H1 (cell line): Measurements from ENCODE around the gene LRP1. TPM values are rescaled to one million over a fixed set of nuclear protein-coding genes. Genes with fewer than 3 reads are reported as not detected.

Source experiments
- CTCF ChIA-PET: fragments of 300-600 bp; sonication (Branson Sonifier 250); formaldehyde crosslinking; loops from one replicate; lab custom pipeline; 2021; ENCODE audit not compliant: partially characterized antibody; lab: Charles Lee
- POLR2A ChIA-PET: fragments of 300-600 bp; sonication (Branson Sonifier 250); formaldehyde crosslinking; loops from one replicate; lab custom pipeline; 2021; ENCODE audit warnings: inconsistent platforms; ENCODE audit not compliant: partially characterized antibody; lab: Charles Lee
- DNase-seq, 2 experiments: peaks; one replicate each; pipeline versions ENCODE4 v3.0.0 to v3.0.0-alpha.2; 2010 to 2022; ENCODE audit warnings: low spot score in 2 of 2, low read depth in 1 of 2, mixed read lengths in 1 of 2
- FAIRE-seq: peaks from 2 replicates; lab custom pipeline; 2011; peaks lifted over from hg19 to GRCh38; lab: Jason Lieb, UNC
- H2AFZ ChIP-seq: 2 replicates; pipeline ENCODE4 v1.8.1; 2012; ENCODE audit warnings: low read length, inconsistent platforms
- H2AK5ac ChIP-seq: 2 replicates; pipeline ENCODE4 v1.6.1; 2013; ENCODE audit warnings: low read depth, low read length
- H2BK120ac ChIP-seq: replicated peaks from 2 replicates; pipeline ENCODE3; 2013; ENCODE audit warnings: low read depth, low read length, inconsistent platforms
- H2BK12ac ChIP-seq: 2 replicates; pipeline ENCODE4 v1.6.1; 2013; ENCODE audit warnings: low read depth, low read length
- H2BK15ac ChIP-seq: 2 replicates; pipeline ENCODE4 v1.6.1; 2013; ENCODE audit warnings: low read length
- H2BK20ac ChIP-seq: 2 replicates; pipeline ENCODE4 v1.6.1; 2013; ENCODE audit warnings: low read length
- H2BK5ac ChIP-seq: 2 replicates; pipeline ENCODE4 v1.6.1; 2013; ENCODE audit warnings: low read depth, low read length
- H3K14ac ChIP-seq: 2 replicates; pipeline ENCODE4 v1.6.1; 2013; ENCODE audit warnings: inconsistent platforms; ENCODE audit not compliant: insufficient read length
- H3K18ac ChIP-seq: 2 replicates; pipeline ENCODE4 v1.6.1; 2013; ENCODE audit warnings: low read length; ENCODE audit errors: extremely low read depth
- H3K23ac ChIP-seq: 2 replicates; pipeline ENCODE4 v1.6.1; 2013; ENCODE audit warnings: inconsistent platforms; ENCODE audit not compliant: insufficient read length
- H3K23me2 ChIP-seq: 2 replicates; pipeline ENCODE4 v1.6.1; 2013; ENCODE audit warnings: low read depth, low read length
- H3K27ac ChIP-seq: 2 replicates; pipeline ENCODE4 v1.6.1; 2011; ENCODE audit warnings: low read depth, low read length, inconsistent platforms
- H3K27me3 ChIP-seq, 4 experiments: replicated peaks in 1 of 4; 1 replicate in 1 of 4; 2 replicates in 3 of 4; pipeline versions ENCODE4 v1.6.1 to v1.8.1; 2011 to 2013; ENCODE audit warnings: low read length in 3 of 4, mild to moderate bottlenecking in 3 of 4, inconsistent platforms in 2 of 4, mixed read lengths in 2 of 4, moderate library complexity in 1 of 4; ENCODE audit not compliant: control insufficient read depth in 3 of 4, insufficient read depth in 3 of 4; ENCODE audit errors: extremely low read depth in 1 of 4
- H3K36me3 ChIP-seq, 4 experiments: 2 replicates each; pipeline versions ENCODE4 v1.6.1 to v1.8.1; 2011 to 2013; ENCODE audit warnings: mild to moderate bottlenecking in 4 of 4, low read length in 3 of 4, moderate library complexity in 2 of 4, control low read depth in 1 of 4, inconsistent platforms in 1 of 4; ENCODE audit not compliant: insufficient read depth in 4 of 4, control insufficient read depth in 2 of 4
- H3K4ac ChIP-seq: replicated peaks from 2 replicates; pipeline ENCODE3; 2013; ENCODE audit warnings: low read length, low read depth, mixed read lengths, inconsistent platforms; ENCODE audit not compliant: insufficient read length
- H3K4me1 ChIP-seq, 4 experiments: replicated peaks in 1 of 4; 1 replicate in 1 of 4; 2 replicates in 3 of 4; pipeline versions ENCODE4 v1.6.1 to v1.8.1; 2011 to 2013; ENCODE audit warnings: low read length in 3 of 4, inconsistent platforms in 2 of 4, mixed read lengths in 1 of 4; ENCODE audit not compliant: insufficient read depth in 4 of 4, control insufficient read depth in 3 of 4
- H3K4me2 ChIP-seq, 2 experiments: 2 replicates each; pipeline versions ENCODE4 v1.6.1 to v1.8.1; 2011 to 2013; ENCODE audit warnings: low read depth in 2 of 2, low read length in 2 of 2, control low read depth in 1 of 2, inconsistent platforms in 1 of 2, mild to moderate bottlenecking in 1 of 2; ENCODE audit not compliant: insufficient read depth in 1 of 2
- H3K4me3 ChIP-seq, 4 experiments: fragments of 200-600, 300-600 bp in 1 of 4; sonication (generic), shearing (Covaris generic), sonication (Bioruptor Twin) in 1 of 4; 2 replicates each; pipeline versions ENCODE4 v1.5.1 to v1.8.1; 2011 to 2016; ENCODE audit warnings: low read length in 4 of 4, low read depth in 3 of 4, control low read depth in 2 of 4, inconsistent platforms in 2 of 4, mild to moderate bottlenecking in 2 of 4, mixed read lengths in 1 of 4, moderate library complexity in 1 of 4; ENCODE audit not compliant: insufficient read depth in 2 of 4; ENCODE audit errors: extremely low read depth in 1 of 4
- H3K56ac ChIP-seq: replicated peaks from 2 replicates; pipeline ENCODE3; 2013; ENCODE audit warnings: low read depth, mild to moderate bottlenecking, mixed read lengths, low read length, inconsistent platforms; ENCODE audit not compliant: insufficient read length
- H3K79me1 ChIP-seq: 2 replicates; pipeline ENCODE4 v1.6.1; 2013; ENCODE audit warnings: low read depth, low read length, control low read depth
- H3K79me2 ChIP-seq, 2 experiments: 2 replicates each; pipeline versions ENCODE4 v1.6.1 to v1.8.1; 2012 to 2013; ENCODE audit warnings: low read length in 2 of 2, mild to moderate bottlenecking in 2 of 2, inconsistent platforms in 1 of 2; ENCODE audit not compliant: insufficient read depth in 2 of 2, control insufficient read depth in 1 of 2
- H3K9ac ChIP-seq, 4 experiments: replicated peaks in 1 of 4; 1 replicate in 1 of 4; 2 replicates in 3 of 4; pipeline versions ENCODE4 v1.6.1 to v1.8.1; 2011 to 2013; ENCODE audit warnings: low read depth in 3 of 4, low read length in 3 of 4, control low read depth in 2 of 4, mild to moderate bottlenecking in 2 of 4, moderate library complexity in 2 of 4, inconsistent platforms in 1 of 4; ENCODE audit errors: extremely low read depth in 1 of 4
- H3K9me3 ChIP-seq, 2 experiments: 2 replicates each; pipeline versions ENCODE4 v1.6.1 to v1.8.1; 2012 to 2013; ENCODE audit warnings: mild to moderate bottlenecking in 2 of 2, moderate library complexity in 2 of 2, control low read depth in 1 of 2, inconsistent platforms in 1 of 2, low read depth in 1 of 2, low read length in 1 of 2, mixed read lengths in 1 of 2; ENCODE audit not compliant: insufficient read depth in 2 of 2
- H4K20me1 ChIP-seq, 2 experiments: replicated peaks in 1 of 2; 2 replicates each; pipeline versions ENCODE3 to v1.8.1; 2011 to 2013; ENCODE audit warnings: inconsistent platforms in 2 of 2, low read length in 2 of 2, mild to moderate bottlenecking in 1 of 2; ENCODE audit not compliant: insufficient read depth in 2 of 2, control insufficient read depth in 1 of 2
- H4K5ac ChIP-seq: 2 replicates; pipeline ENCODE4 v1.6.1; 2013; ENCODE audit warnings: low read length, low read depth, mixed read lengths, inconsistent platforms; ENCODE audit not compliant: insufficient read length
- H4K8ac ChIP-seq: 2 replicates; pipeline ENCODE4 v1.8.0; 2013; ENCODE audit warnings: mild to moderate bottlenecking, moderate library complexity, low read length, inconsistent platforms; ENCODE audit not compliant: insufficient read depth; ENCODE audit errors: extremely low read depth
- H4K91ac ChIP-seq: replicated peaks from 2 replicates; pipeline ENCODE3; 2013; ENCODE audit warnings: low read length, mixed read lengths, inconsistent platforms; ENCODE audit not compliant: insufficient read length
- CEBPB ChIP-seq: IDR thresholded peaks from 2 replicates; pipeline ENCODE4 v1.6.1; 2012; ENCODE audit warnings: low read depth, low read length
- CHD1 ChIP-seq: IDR thresholded peaks from 2 replicates; pipeline ENCODE4 v1.6.1; 2012; ENCODE audit warnings: low read depth, low read length, improper control_type of control experiment
- CTBP2 ChIP-seq: IDR thresholded peaks from 2 replicates; pipeline ENCODE4 v1.7.0; 2011; ENCODE audit warnings: borderline replicate concordance, mild to moderate bottlenecking, moderate library complexity, mixed read lengths, low read length; ENCODE audit not compliant: insufficient read depth, insufficient read length
- EP300 ChIP-seq, 2 experiments: IDR thresholded peaks; 1 replicate in 1 of 2; 2 replicates in 1 of 2; pipeline ENCODE4 v1.6.1; 2011 to 2012; ENCODE audit warnings: low read depth in 2 of 2, low read length in 2 of 2, mild to moderate bottlenecking in 2 of 2, borderline replicate concordance in 1 of 2, inconsistent platforms in 1 of 2, moderate library complexity in 1 of 2
- GTF2F1 ChIP-seq: IDR thresholded peaks from 2 replicates; pipeline ENCODE4 v1.6.1; 2012; ENCODE audit warnings: low read depth, low read length, improper control_type of control experiment, borderline replicate concordance
- NANOG ChIP-seq: IDR thresholded peaks from 2 replicates; pipeline ENCODE4 v1.6.1; 2011; ENCODE audit warnings: low read length, low read depth, mild to moderate bottlenecking, inconsistent platforms; ENCODE audit not compliant: insufficient read depth, poor library complexity, severe bottlenecking
- RBBP5 ChIP-seq: IDR thresholded peaks from 2 replicates; pipeline ENCODE4 v1.7.1; 2012; ENCODE audit warnings: low read depth, mild to moderate bottlenecking, inconsistent platforms, low read length, moderate library complexity, borderline replicate concordance
- SIN3A ChIP-seq, 2 experiments: IDR thresholded peaks in 1 of 2; conservative IDR thresholded peaks in 1 of 2; 2 replicates each; pipeline ENCODE4 v1.6.1; 2011 to 2012; ENCODE audit warnings: low read length in 2 of 2, improper control_type of control experiment in 1 of 2, low read depth in 1 of 2, mild to moderate bottlenecking in 1 of 2
- SIRT6 ChIP-seq: IDR thresholded peaks from one replicate; pipeline ENCODE4 v1.7.1; 2012; ENCODE audit warnings: low read length, inconsistent platforms
- SP2 ChIP-seq: IDR thresholded peaks from 2 replicates; pipeline ENCODE4 v1.6.1; 2012; ENCODE audit warnings: mild to moderate bottlenecking, low read length, inconsistent platforms
- WGBS, 2 experiments: shearing (Covaris generic) in 1 of 2; methylation state at CpG; one replicate each; pipeline versions ENCODE4 v1.1.6 to v1.1.7; 2013 to 2015; ENCODE audit warnings: low lambda C conversion rate in 2 of 2, mixed read lengths in 2 of 2, inconsistent platforms in 1 of 2, low coverage in 1 of 2, missing lambda C conversion rate in 1 of 2; ENCODE audit not compliant: insufficient replicate concordance in 2 of 2, insufficient coverage in 1 of 2, insufficient read length in 1 of 2; ENCODE audit errors: extremely low coverage in 1 of 2, missing lambda C conversion rate in 1 of 2; 5-methylcytosine and 5-hydroxymethylcytosine counted together
- polyA plus RNA-seq, 7 experiments: library from polyadenylated mRNA; depleted of rRNA in 3 of 7; stranded (reverse) in 5 of 7; unstranded in 2 of 7; fragments of >200 nt in 5 of 7; fragments of 200-250 nt in 2 of 7; gene quantifications; 1 replicate in 5 of 7; 2 replicates in 1 of 7; 4 replicates in 1 of 7; pipeline versions ENCODE4 v1.2.1 to v1.2.3, GENCODE V29; 2011 to 2013; ENCODE audit warnings: missing spikeins in 2 of 7, mixed read lengths in 2 of 7
- total RNA-seq: library from RNA; stranded (reverse); fragmentation: NEBNext Ultra II Directional; extraction: Animal tissue kit (Norgen Biotek cat#: 25700); gene quantifications from 2 replicates; pipeline ENCODE4 v1.2.1, GENCODE V29; 2021

LRP1 gene
- total and polyA plus RNA-seq, 2 of the 8 experiments (the other 6 are each of a cell fraction or from before 2014, with no cell fraction given), result 35.3 to 92.5 TPM

DNA sequence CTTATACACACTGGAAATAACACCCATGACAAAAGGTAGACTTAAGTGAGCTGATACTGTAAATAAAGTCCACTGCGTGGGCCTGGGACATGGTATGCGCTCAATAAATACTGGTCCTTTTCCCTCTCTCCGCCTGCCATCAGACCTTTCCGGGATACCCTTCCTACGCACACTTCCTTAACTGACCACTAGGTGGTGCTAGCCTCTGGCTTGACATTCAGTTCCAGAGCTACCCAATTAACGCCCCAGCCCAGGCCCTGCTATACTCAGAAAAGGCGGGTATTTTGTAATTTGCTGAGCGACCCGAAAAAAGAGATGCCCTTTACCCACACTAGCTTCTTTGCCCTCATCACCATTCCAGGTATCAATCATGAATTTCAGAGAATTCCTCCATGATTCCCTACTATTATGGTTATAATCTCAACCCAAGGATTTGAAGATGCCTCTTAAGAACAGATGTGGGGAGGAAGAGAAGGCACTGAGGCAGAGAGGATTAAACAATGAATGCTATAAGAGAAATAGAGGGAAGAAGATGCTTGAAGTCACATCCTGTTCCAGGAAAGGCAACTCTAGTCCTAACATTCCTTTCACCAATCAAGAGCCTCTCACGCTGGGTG is 3.9 kb upstream of the LRP1 start:
- peaks cover 0 to under 1% of the 10 kb centered on the region in 2 experiments; a peak in 1 of 4 replicates for H3K79me2 ChIP-seq
- no peak overlapping the region for H2BK120ac ChIP-seq
- peak in 1 of 2 experiments; percentile 89 for DNase-seq
- no peak overlapping the region for H4K5ac ChIP-seq
- no peak overlapping the region for H2BK15ac ChIP-seq
- H3K27ac ChIP-seq, result no peak overlapping the region
- H3K79me1 ChIP-seq, result no peaks in the 10 kb centered on the region
- peaks cover 6% of the 10 kb centered on the region; the same call in 1 of the 2 replicates for H3K23me2 ChIP-seq
- no peak overlapping the region for H2AFZ ChIP-seq
- no peak overlapping the region for H2BK20ac ChIP-seq
- H3K14ac ChIP-seq, result no peak overlapping the region
- no peak overlapping the region for H3K4ac ChIP-seq
- H3K9ac ChIP-seq, result no peak overlapping the region
- FAIRE-seq, result peak; percentile 48
- H3K4me3 ChIP-seq, result no peak overlapping the region
- H3K4me1 ChIP-seq, result peaks cover 0 to 5% (median 4%) of the 10 kb centered on the region in 4 experiments; a peak in 4 of 7 replicates
- no peaks in the 10 kb centered on the region for H3K27me3 ChIP-seq
- H4K20me1 ChIP-seq, result no peaks in the 10 kb centered on the region
- CTCF ChIA-PET, result interaction anchor here (0.6 to 19.8 kb wide), 43 partner anchors 9 to 496 kb away, joined by 3 to 305 read pairs (median 6); partner anchors contain the start of genes LRP1-AS, NEMP1 and STAT6
- H2BK5ac ChIP-seq, result no peak overlapping the region
- no peak overlapping the region for H3K23ac ChIP-seq
- 35% methylated on average over 10 of the region's 10 CpGs; no CpG with 5 or more reads in 1 of the 2 experiments for WGBS, 2 experiments
- POLR2A ChIA-PET, result interaction anchor here (0.7 to 2.8 kb wide), 12 partner anchors 8 to 82 kb away, joined by 3 to 9 read pairs (median 3); no protein-coding TSS in a partner anchor
- H4K8ac ChIP-seq, result no peak overlapping the region
- H2AK5ac ChIP-seq, result no peak overlapping the region
- no peak overlapping the region for H3K56ac ChIP-seq
- H2BK12ac ChIP-seq, result no peak overlapping the region
- no peak overlapping the region for H3K18ac ChIP-seq
- no peaks in the 10 kb centered on the region for H3K9me3 ChIP-seq
- H3K36me3 ChIP-seq, result no peaks in the 10 kb centered on the region
- no peak overlapping the region for H4K91ac ChIP-seq
- H3K4me2 ChIP-seq, result no peak overlapping the region
- no peak for TF ChIP-seq SP2
- TF ChIP-seq RBBP5, result no peak
- TF ChIP-seq CHD1, result no peak
- TF ChIP-seq GTF2F1, result no peak
- TF ChIP-seq CTBP2, result no peak
- no peak for TF ChIP-seq CEBPB
- no peak for TF ChIP-seq NANOG
- no peak for TF ChIP-seq SIRT6
- TF ChIP-seq EP300 (IDR thresholded peaks at IDR 0.05; ENCODE audit: borderline replicate concordance in 1 of 2, low read depth in 2 of 2, low read length in 2 of 2), result no peak
- peak in 1 of 2 experiments; percentile 65; a peak in 1 of 4 replicates for TF ChIP-seq SIN3A (conservative IDR thresholded peaks at IDR 0.05 in 1 of 2, IDR thresholded peaks at IDR 0.05 in 1 of 2; ENCODE audit: low read depth in 1 of 2, low read length in 2 of 2)
